Hepatocyte (in vitro differentiated cells): Measurements from ENCODE around the gene SH2D3C. TPM values are rescaled to one million over a fixed set of nuclear protein-coding genes. Genes with fewer than 3 reads are reported as not detected.

ENCODE experiments used
- DNase-seq: peaks from one replicate; pipeline ENCODE4 v3.0.0-alpha.2; 2016; ENCODE audit warnings: low spot score
- H2AFZ ChIP-seq: fragments of 200-600 bp; sonication (generic); 2 replicates; pipeline ENCODE4 v1.6.0; 2016; ENCODE audit warnings: antibody characterized with exemption, mild to moderate bottlenecking
- H3K27ac ChIP-seq: fragments of 200-600 bp; sonication (generic); 2 replicates; pipeline ENCODE4 v1.5.1; 2016; ENCODE audit warnings: mild to moderate bottlenecking
- H3K27me3 ChIP-seq: fragments of 200-600 bp; sonication (generic); 2 replicates; pipeline ENCODE4 v1.6.1; 2016
- H3K36me3 ChIP-seq: fragments of 200-600 bp; sonication (generic); replicated peaks from 2 replicates; pipeline ENCODE4 v1.5.1; 2016; ENCODE audit warnings: low read depth; ENCODE audit not compliant: insufficient read depth
- H3K4me1 ChIP-seq: fragments of 200-600 bp; sonication (generic); 2 replicates; pipeline ENCODE4 v1.5.1; 2016; ENCODE audit warnings: mild to moderate bottlenecking, moderate library complexity; ENCODE audit not compliant: insufficient read depth
- H3K4me2 ChIP-seq: fragments of 200-600 bp; sonication (generic); 2 replicates; pipeline ENCODE4 v1.6.0; 2016
- H3K4me3 ChIP-seq: fragments of 200-600 bp; sonication (generic); 2 replicates; pipeline ENCODE4 v1.5.1; 2016; ENCODE audit warnings: mild to moderate bottlenecking
- H3K79me2 ChIP-seq: fragments of 200-600 bp; sonication (generic); 2 replicates; pipeline ENCODE4 v1.6.0; 2017; ENCODE audit warnings: mild to moderate bottlenecking
- H3K9me2 ChIP-seq: fragments of 200-600 bp; sonication (generic); replicated peaks from 2 replicates; pipeline ENCODE4 v1.6.0; 2017; ENCODE audit warnings: mild to moderate bottlenecking; ENCODE audit not compliant: insufficient read depth
- H3K9me3 ChIP-seq: fragments of 200-600 bp; sonication (generic); 2 replicates; pipeline ENCODE4 v1.5.1; 2016; ENCODE audit warnings: low read depth, mild to moderate bottlenecking
- H4K20me1 ChIP-seq: fragments of 200-600 bp; sonication (generic); 2 replicates; pipeline ENCODE4 v1.6.0; 2016; ENCODE audit warnings: mild to moderate bottlenecking; ENCODE audit not compliant: insufficient read depth, poor library complexity, severe bottlenecking
- EZH2 ChIP-seq: fragments of 200-600 bp; sonication (generic); IDR thresholded peaks from 2 replicates; pipeline ENCODE4 v1.6.1; 2016; ENCODE audit warnings: antibody characterized with exemption, mild to moderate bottlenecking, borderline replicate concordance
- EZH2phosphoT487 ChIP-seq: fragments of 200-600 bp; sonication (generic); IDR thresholded peaks from one replicate; pipeline ENCODE4 v1.6.1; 2018; ENCODE audit warnings: antibody characterized with exemption, mild to moderate bottlenecking, low read depth, moderate library complexity; ENCODE audit not compliant: unreplicated experiment, severe bottlenecking
- WGBS: methylation state at CpG from one replicate; pipeline ENCODE4 v1.1.6; 2016; ENCODE audit warnings: low lambda C conversion rate; ENCODE audit errors: missing lambda C conversion rate; 5-methylcytosine and 5-hydroxymethylcytosine counted together
- polyA plus RNA-seq: library from polyadenylated mRNA; unstranded; fragments of >200 nt; fragmentation: Nextera tagmentation; extraction: Ambion mirVana; gene quantifications from 2 replicates; pipeline ENCODE4 v1.2.1, GENCODE V29; 2016
- total RNA-seq: library from RNA; depleted of rRNA; stranded (reverse); fragments of >200 nt; gene quantifications from 2 replicates; pipeline ENCODE4 v1.2.3, GENCODE V29; 2014
- TF ChIP-seq, protein P1 (sequence below): fragments of 200-600 bp; sonication (generic); IDR thresholded peaks from 2 replicates; pipeline ENCODE4 v1.5.1; 2016; ENCODE audit warnings: antibody characterized with exemption, mild to moderate bottlenecking; ENCODE audit not compliant: poor library complexity

Gene SH2D3C
- total and polyA plus RNA-seq, 2 experiments from 2014 or later = 0.23 to 0.89 TPM

DNA sequence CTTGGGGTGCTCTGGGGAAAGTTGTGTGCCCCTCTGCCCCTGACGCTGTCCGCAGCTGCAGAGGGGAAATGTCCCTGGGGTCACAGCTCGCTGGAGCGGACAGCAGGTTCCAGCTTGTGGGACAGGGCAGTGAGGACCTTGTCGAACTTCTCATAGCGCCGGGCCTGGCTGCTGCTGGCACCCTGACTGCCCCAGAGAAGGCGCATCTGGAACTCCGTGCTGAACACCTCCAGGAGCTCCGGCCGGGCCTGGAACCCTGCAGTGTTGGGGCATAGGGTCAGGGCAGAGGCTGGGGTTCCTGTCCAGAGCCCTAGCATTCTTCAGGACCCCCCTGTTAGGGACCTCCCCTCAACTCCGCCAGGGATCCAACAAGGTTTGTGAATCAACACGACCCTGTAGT, 39.8 kb downstream of the SH2D3C start:
- no peaks in the 10 kb centered on the region for H3K9me3 ChIP-seq
- H3K4me3 ChIP-seq = no peak overlapping the region
- no peaks in the 10 kb centered on the region for H4K20me1 ChIP-seq
- no peak for TF ChIP-seq EZH2phosphoT487
- TF ChIP-seq, protein P1, sequence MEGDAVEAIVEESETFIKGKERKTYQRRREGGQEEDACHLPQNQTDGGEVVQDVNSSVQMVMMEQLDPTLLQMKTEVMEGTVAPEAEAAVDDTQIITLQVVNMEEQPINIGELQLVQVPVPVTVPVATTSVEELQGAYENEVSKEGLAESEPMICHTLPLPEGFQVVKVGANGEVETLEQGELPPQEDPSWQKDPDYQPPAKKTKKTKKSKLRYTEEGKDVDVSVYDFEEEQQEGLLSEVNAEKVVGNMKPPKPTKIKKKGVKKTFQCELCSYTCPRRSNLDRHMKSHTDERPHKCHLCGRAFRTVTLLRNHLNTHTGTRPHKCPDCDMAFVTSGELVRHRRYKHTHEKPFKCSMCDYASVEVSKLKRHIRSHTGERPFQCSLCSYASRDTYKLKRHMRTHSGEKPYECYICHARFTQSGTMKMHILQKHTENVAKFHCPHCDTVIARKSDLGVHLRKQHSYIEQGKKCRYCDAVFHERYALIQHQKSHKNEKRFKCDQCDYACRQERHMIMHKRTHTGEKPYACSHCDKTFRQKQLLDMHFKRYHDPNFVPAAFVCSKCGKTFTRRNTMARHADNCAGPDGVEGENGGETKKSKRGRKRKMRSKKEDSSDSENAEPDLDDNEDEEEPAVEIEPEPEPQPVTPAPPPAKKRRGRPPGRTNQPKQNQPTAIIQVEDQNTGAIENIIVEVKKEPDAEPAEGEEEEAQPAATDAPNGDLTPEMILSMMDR = no peak
- TF ChIP-seq EZH2 = no peak
- H2AFZ ChIP-seq = no peak overlapping the region
- H3K79me2 ChIP-seq = peaks cover 4% of the 10 kb centered on the region
- H3K36me3 ChIP-seq = no peaks in the 10 kb centered on the region
- H3K4me2 ChIP-seq = no peak overlapping the region
- H3K9me2 ChIP-seq = no peaks in the 10 kb centered on the region
- no peak for DNase-seq
- peaks cover 23% of the 10 kb centered on the region for H3K4me1 ChIP-seq
- no peak overlapping the region for H3K27ac ChIP-seq
- WGBS = 91% methylated on average over 13 of the region's 13 CpGs
- peaks cover 11% of the 10 kb centered on the region for H3K27me3 ChIP-seq

DNA sequence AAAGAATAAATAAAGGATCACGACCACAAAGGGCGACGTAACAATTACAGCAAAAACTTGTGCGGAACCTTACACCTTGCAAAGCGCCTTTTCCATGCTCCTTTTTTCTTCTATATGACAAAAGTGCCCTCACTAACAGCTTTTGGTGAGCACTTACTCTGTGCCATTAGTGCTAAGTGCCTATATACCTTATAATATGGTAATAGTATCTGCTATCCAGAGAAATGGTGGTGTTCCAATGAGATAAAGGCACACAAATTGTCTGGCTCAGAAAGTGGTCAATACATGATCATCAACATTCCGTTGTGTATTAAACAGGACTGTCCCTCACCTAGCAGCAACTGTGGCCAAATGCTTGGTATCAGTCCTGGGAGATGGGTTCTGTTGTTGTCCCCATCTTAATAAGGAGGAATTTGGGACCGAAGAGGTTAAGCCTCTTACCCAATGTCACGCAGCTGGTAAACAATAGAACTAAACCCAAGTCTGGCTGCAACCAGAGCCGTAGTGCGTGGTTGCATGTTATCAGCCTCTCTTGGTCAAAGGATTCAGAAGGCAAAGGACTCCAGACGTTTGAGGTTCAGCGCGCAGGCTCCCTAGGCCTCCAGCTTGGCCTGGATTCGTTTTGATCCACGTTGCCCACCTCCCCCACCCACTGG, 42.8 kb downstream of the SH2D3C start:
- Histone ChIP-seq H3K4me1 (peaks cover 8% of the 10 kb centered on the region), H4K20me1 (no peaks in the 10 kb centered on the region), H3K79me2 (peaks cover 5% of the 10 kb centered on the region), H3K9me2 (no peaks in the 10 kb centered on the region), H3K9me3 (no peaks in the 10 kb centered on the region), H3K27me3 (no peaks in the 10 kb centered on the region), H3K4me3 (no peak overlapping the region), H3K36me3 (no peaks in the 10 kb centered on the region), H3K27ac (no peak overlapping the region), H2AFZ (no peak overlapping the region), H3K4me2 (peak overlapping the region; percentile 58)
- TF ChIP-seq, protein P1 = no peak
- TF ChIP-seq EZH2phosphoT487 = no peak
- TF ChIP-seq EZH2 = no peak
- DNase-seq = no peak
- 33% methylated on average over 15 of the region's 15 CpGs for WGBS

DNA sequence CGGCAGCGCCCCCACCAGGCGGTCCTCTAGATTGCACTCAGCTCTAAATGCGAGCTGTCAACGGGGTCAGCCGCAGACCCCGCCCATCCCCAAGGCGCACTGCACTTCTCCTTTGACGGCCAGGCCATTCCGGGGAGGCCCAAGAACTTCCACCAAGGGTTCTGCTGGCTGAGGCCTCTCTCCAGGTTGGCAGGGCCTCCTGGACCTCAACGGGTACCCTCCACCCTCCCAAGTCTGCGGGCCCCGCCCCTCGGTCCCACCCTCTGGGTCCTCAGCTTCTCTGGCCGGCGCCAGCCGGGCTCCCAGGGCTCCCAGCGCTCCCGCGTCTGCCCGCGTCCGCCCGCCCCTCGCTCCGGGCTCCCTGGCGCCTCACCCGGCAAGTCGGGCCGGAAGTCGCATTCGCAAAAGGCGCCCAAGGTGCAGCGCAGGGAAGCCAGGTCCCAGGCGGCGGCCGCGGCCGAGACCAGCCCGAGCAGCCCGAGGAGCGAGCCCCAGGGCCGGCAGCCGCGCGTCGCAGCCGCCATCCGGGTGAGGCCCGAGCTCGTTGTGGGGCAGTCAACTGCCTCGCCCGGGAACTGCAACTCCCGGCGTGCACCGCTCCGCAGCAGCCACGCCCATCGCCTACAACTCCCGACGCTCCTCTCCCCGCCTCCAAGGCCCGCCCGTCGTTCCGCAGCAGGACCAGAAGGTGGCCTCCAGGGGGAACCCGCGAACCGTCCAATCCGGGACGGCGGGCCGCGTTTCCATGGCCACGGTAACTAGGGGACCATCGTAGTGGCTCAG, 43.5 kb downstream of the SH2D3C start, which contains the start of gene TOR2A:
TSS of gene TOR2A (minus strand) at position 548 of the 783 bp plus-strand sequence. CDS start at position 524, 24 bp downstream.
- Histone ChIP-seq H3K79me2 (peaks cover 5% of the 10 kb centered on the region), H3K4me3 (peak within 1 kb of the TSS; percentile 56), H3K36me3 (no peaks in the 10 kb centered on the region), H3K27ac (peak within 1 kb of the TSS; percentile 91), H2AFZ (peak within 1 kb of the TSS; percentile 65), H3K9me3 (no peaks in the 10 kb centered on the region), H3K27me3 (no peaks in the 10 kb centered on the region), H3K4me1 (peaks cover 4% of the 10 kb centered on the region), H4K20me1 (no peaks in the 10 kb centered on the region), H3K9me2 (no peaks in the 10 kb centered on the region), H3K4me2 (peak within 1 kb of the TSS; percentile 80)
- TF ChIP-seq EZH2 (no peak), EZH2phosphoT487 (no peak)
- TF ChIP-seq, protein P1 = peak; percentile 99
- DNase-seq = peak; percentile 99
- WGBS = 2% methylated on average over 39 of the region's 76 CpGs
